Skin of body (tissue), 2 donors: ENCODE data around the gene CRACR2A. TPM values are rescaled to one million over a fixed set of nuclear protein-coding genes. Genes with fewer than 3 reads are reported as not detected.

Source experiments
- DNase-seq: peaks from one replicate; lab custom pipeline; 2025; lab: John Stamatoyannopoulos, UW
- total RNA-seq: library from RNA; depleted of rRNA; stranded (reverse); fragments of >200 nt; gene quantifications from one replicate; pipeline ENCODE4 v1.2.3, GENCODE V29; 2014

CRACR2A gene
- total RNA-seq, 1 donor from 2014 or later: 1.8 TPM

GRCh38 chr12:3655328-3655900 is 97.5 kb downstream of the CRACR2A start:
- no peak for DNase-seq

DNA sequence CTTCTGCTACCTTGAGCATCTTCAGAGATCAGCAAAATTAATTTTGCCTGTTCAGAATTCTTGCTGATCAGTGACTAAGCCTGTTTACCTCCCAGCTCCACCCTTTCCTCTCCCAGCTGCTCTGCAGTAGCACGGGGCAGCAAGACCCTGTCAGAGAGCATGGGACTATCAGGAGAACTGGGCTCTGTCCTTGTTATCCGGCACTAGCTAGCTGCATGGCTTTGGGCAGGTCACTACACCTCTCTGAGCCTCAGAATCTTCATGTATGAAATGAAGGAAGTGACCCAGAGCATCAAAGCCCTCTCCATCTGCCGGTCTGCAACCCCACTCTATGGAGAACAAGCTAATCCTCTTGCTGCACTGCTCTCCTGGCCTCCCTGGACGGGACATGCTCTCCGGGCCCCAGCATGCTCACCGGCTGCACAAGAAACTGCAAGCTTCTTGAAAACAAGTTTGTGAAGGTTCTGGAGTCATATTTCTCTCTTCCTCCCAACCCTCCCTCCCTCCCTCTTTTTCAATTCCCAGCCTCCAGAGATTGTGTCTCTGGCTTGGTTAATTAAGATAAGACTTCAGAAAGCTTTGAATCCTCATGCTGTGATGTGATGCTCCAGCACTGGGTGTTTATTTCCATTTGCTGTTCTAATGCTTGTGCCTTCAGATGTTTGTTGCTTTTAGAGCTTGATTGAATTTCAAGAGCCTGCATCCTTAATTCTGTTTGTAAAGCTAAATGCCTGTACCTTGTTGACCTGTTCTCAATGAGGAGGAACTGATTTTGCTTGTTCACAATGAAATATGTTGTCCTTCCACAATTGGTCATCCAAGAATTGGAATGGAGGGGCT is 101.1 kb downstream of the CRACR2A start:
- no peak for DNase-seq

- no peak for DNase-seq
These were observed 105.4 kb downstream of the CRACR2A start for GRCh38 chr12:3647504-3647903.

DNA sequence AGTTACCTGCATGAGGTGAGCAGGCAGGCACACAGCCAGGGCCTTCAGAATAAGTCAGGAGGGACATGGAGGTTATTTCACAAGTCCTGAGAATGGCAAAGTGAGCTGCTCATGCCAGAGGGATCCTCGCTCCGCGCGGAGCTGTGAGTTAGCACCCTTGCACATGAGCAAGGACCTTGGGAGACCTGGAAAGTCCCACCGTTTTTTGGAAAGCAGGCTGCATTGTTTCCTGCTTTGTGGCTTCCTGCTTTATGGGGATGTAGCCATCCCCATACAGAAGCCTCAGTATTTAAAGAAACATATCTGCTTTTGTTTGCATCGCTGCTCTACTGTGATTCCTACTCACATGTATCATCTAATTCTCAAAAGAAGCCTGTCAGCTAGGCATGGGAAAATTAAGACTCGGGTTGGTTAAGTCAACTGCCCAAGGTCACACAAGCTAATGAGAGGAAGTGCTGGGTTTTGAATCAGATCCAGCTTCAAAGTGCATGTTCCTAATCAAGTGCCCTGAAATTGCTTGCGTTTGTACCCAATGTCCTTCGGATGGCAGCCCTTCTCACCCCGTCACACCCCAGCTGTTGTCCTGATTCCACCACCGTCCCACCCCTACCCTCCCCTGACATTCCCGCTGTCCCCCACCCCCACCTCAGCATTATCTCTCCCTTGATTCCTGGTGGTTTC is 106.2 kb downstream of the CRACR2A start:
- no peak for DNase-seq

GRCh38 chr12:3645091-3645490 is 107.8 kb downstream of the CRACR2A start:
- no peak for DNase-seq

DNA sequence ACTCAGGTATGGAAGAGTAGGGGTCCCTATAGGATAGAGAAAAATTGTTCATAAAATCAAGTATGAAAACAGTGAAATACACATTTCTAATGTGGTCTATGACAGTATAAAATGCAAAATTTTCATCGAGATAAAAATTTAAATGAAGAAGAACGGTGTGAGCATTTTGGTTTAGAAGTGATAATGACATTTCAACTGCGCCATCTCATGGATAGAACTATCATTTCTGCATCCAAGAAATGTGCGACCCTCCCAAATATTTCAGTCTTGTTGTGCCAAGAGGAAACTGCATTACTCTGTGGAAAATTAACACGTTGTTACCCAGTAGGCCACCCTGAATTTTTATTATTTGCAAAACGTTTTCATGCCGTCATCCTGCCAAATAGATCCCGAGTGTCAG is 108.8 kb downstream of the CRACR2A start:
- peak; percentile 44 for DNase-seq

DNA sequence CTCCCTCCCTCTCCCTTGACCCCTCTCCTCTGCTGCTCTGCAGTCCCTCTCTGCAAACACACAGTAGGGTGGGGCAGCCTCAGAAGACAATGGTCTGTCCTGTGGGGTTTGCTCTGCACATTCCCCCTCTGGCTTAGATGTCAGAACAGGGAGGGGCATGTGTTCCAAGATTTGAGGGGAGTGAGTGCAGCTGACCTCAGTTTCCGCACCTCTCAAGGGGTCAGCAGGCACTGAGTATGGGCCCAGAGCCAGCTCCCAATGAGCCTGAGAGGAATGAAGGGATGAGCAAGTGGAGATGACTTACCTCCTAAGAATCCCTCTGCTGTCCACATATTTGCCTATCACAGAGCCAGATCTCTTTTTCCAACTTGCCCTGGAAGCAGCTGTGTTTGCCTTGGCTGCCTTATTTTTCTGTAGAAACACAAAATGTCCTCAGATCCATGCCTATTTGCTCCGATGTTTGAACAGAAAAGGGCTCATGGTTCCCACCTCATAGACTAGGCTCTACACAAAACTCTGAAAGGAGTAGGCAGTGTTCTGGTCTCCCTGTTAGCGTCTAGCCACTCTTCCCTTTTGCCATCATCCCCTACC is 111.4 kb downstream of the CRACR2A start:
- DNase-seq: no peak

DNA sequence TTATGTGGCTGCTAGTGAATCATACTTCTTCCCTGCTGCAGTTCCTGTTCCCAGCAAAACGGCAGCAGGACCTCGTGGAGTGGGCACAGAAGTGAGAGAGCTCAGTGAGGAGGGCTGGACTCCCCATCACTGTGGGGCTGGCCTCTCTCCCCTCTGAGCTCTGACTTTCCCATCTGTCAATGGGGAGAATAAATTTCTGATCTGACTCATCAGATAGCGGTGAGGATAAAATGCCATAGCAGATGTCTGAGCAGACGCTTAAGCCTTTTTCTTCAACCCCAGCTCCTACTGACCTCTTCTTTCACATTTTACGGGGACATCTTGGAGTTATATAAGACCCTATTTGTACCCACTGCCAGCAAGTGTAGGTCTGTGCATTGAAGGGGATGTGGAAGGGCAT is 116.6 kb downstream of the CRACR2A start:
- DNase-seq: no peak

GRCh38 chr12:3634348-3634747 is 118.6 kb downstream of the CRACR2A start:
- no peak for DNase-seq

- no peak for DNase-seq
These were observed 119.5 kb downstream of the CRACR2A start for GRCh38 chr12:3633396-3633795.

- no peak for DNase-seq
These were observed 120.2 kb downstream of the CRACR2A start for GRCh38 chr12:3632754-3633153.

GRCh38 chr12:3632256-3632655 is 120.7 kb downstream of the CRACR2A start:
- no peak for DNase-seq

GRCh38 chr12:3631759-3632158 is 121.2 kb downstream of the CRACR2A start:
- DNase-seq: no peak

DNA sequence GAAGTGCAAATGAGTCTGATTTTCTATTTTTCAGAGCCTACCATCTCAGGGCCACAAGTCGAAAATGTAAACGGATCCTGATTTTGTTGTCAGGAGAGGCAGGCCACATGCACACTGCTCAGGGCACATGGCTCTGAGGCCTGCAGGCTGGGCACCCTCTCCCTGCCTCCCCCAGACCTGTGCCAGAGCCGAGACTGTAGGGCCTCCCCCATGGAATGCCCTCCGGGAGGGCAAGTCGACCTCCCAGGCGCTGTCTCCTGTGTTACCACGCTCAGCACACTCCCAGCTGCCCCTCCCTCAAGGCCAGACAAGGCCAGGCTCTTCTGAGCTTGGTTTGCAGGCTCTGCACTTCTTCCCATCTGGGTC is 121.7 kb downstream of the CRACR2A start:
- DNase-seq: no peak

- no peak for DNase-seq
These were observed 122.2 kb downstream of the CRACR2A start for GRCh38 chr12:3630621-3631271.

DNA sequence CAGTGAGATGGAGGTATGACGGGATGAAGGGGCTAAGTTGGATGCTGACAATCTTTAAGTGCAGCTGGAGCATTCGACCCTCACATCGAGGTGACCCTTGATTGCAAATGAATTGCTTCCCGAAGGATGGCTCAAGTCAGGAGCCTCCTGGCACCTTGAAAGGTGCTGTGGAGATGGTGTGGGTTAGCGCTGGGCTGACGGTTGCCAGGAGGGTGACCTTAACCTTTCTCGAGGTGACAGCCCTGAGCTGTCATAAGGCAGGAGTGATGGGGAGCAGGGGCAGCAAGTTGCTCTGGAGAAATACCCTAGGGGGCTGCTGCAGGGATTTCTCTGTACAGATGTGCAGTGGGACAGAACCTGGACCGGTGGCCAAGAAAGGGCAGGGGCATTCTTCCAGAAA is 122.8 kb downstream of the CRACR2A start:
- no peak for DNase-seq

GRCh38 chr12:3629057-3629830 is 123.7 kb downstream of the CRACR2A start:
- no peak for DNase-seq

DNA sequence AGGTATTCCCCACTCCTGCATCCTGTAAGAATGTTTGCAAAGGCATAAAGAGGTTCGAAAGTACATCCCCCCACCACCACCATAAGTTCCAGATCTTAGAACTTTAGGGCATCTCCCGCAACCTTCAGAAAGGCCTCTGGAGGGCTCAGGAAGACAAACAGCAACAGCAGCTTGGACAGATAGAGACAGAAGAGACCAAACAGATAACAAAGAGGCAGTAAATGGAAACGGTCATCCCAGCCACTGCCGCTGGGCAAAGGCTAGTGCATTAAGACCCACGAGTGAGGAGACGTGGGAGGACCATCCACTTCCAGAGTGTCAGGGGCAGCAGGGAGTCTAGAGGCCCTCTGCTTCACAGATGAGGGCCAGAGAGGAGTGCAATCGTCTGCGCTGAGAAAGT is 124.3 kb downstream of the CRACR2A start:
- DNase-seq: no peak

DNA sequence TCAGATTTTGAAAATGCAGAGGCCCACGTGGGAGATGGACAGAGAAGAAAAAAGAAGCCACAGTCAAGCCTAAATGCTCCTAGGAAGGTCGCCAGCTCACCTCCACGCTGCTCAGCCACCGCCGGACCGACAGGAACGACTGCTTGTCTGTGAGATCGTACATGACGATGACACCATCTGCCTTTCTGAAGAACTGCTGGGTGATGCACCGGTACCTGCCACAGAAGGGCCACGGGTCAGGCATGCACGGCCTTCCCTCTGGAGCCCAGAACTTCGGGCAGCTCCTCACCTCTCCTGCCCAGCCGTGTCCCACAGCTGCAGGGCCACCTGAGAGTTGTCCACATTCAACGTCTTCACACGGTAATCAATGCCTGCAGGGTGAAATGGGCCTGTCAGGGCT is 125.6 kb downstream of the CRACR2A start:
- DNase-seq: no peak

DNA sequence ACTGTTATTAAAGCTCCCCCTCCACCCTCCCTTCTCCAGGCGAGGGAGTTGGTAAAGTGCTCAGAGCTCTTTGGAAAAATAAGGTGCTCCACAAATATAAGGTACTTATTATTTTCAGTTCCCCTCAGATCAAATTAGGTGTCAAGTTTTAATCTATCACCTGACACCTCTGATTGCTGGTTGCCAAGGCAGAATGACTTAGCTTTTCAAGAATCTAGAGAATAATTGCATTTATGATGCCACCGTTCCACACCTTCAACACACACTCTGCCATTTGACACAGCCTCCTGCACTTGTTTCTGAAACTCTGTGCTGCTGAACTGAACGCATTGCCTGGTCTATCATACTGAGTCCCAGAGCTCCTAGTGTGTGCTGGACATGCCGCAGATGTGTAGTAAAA is 128.6 kb downstream of the CRACR2A start:
- DNase-seq: no peak
